GM21825 (cell line): ENCODE data around the gene ABTB2.
A peak's percentile ranks its signal among the peaks of the same experiment; 100 is the strongest.

ENCODE experiments used
- ATAC-seq: cut with Tn5 transposase; IDR thresholded peaks from one replicate; pipeline ENCODE4 v1.9.1; 2021; ENCODE audit warnings: mild to moderate bottlenecking, moderate library complexity; ENCODE audit not compliant: unreplicated experiment

The ABTB2 gene

GRCh38 chr11:34155057-34155756 lies 202.6 kb downstream of the ABTB2 start:
- no peak for ATAC-seq

GRCh38 chr11:34154059-34154875 lies 203.5 kb downstream of the ABTB2 start:
- peak; percentile 75 for ATAC-seq

GRCh38 chr11:34151916-34152845 lies 205.6 kb downstream of the ABTB2 start:
- no peak for ATAC-seq

- ATAC-seq, result no peak
Observed at GRCh38 chr11:34151166-34151565, 206.6 kb downstream of the ABTB2 start.

- no peak for ATAC-seq
Observed at GRCh38 chr11:34150494-34151151, 207.2 kb downstream of the ABTB2 start.

GRCh38 chr11:34149786-34150185 lies 208.0 kb downstream of the ABTB2 start:
- no peak for ATAC-seq

GRCh38 chr11:34149274-34149673 lies 208.5 kb downstream of the ABTB2 start:
- no peak for ATAC-seq

GRCh38 chr11:34148504-34149165 lies 209.2 kb downstream of the ABTB2 start:
- no peak for ATAC-seq

GRCh38 chr11:34147581-34147980 lies 210.2 kb downstream of the ABTB2 start:
- no peak for ATAC-seq

- ATAC-seq, result no peak
Observed at GRCh38 chr11:34146866-34147265, 210.9 kb downstream of the ABTB2 start.

- ATAC-seq, result no peak
Observed at GRCh38 chr11:34146411-34146810, 211.4 kb downstream of the ABTB2 start.

GRCh38 chr11:34145847-34146381 lies 211.9 kb downstream of the ABTB2 start:
- ATAC-seq, result peak; percentile 44

- ATAC-seq, result peak; percentile 52
Observed at GRCh38 chr11:34145073-34145472, 212.7 kb downstream of the ABTB2 start.

GRCh38 chr11:34143048-34143447 lies 214.8 kb downstream of the ABTB2 start:
- no peak for ATAC-seq

- ATAC-seq, result no peak
Observed at GRCh38 chr11:34140149-34140548, 217.7 kb downstream of the ABTB2 start.

- ATAC-seq, result no peak
Observed at GRCh38 chr11:34139346-34139745, 218.5 kb downstream of the ABTB2 start.

- no peak for ATAC-seq
Observed at GRCh38 chr11:34136420-34136819, 221.4 kb downstream of the ABTB2 start.

GRCh38 chr11:34135439-34135838 lies 222.4 kb downstream of the ABTB2 start:
- ATAC-seq, result no peak

GRCh38 chr11:34134765-34135164 lies 223.0 kb downstream of the ABTB2 start:
- no peak for ATAC-seq
